PFSK-1 (cell line): Measurements from ENCODE around the gene GINS2.

Experiments
- FOXP2 ChIP-seq: optimal IDR thresholded peaks from 2 replicates; pipeline ENCODE3; 2011; ENCODE audit warnings: borderline replicate concordance, control low read depth, inconsistent platforms; ENCODE audit not compliant: insufficient read depth; ENCODE audit errors: extremely low read length, extremely low read depth
- POLR2AphosphoS5 ChIP-seq: IDR thresholded peaks from 2 replicates; pipeline ENCODE4 v1.6.1; 2012; ENCODE audit warnings: low read depth, mild to moderate bottlenecking, control low read depth, low read length, moderate library complexity
- SIN3A ChIP-seq: IDR thresholded peaks from 2 replicates; pipeline ENCODE4 v1.6.1; 2012; ENCODE audit warnings: mild to moderate bottlenecking, low read length, moderate library complexity, borderline replicate concordance; ENCODE audit not compliant: insufficient read depth
- TAF1 ChIP-seq: IDR thresholded peaks from 2 replicates; pipeline ENCODE4 v1.6.1; 2012; ENCODE audit warnings: low read length, control low read depth, borderline replicate concordance; ENCODE audit not compliant: insufficient read depth
- TF ChIP-seq, protein P1 (sequence below), 2 experiments: IDR thresholded peaks; 2 replicates each; pipeline versions ENCODE4 v1.6.1 to v1.8.0; 2011 to 2012; ENCODE audit warnings: low read depth in 2 of 2, low read length in 2 of 2, control low read depth in 1 of 2, inconsistent platforms in 1 of 2, mild to moderate bottlenecking in 1 of 2, moderate library complexity in 1 of 2; ENCODE audit not compliant: insufficient read depth in 1 of 2

The GINS2 gene

DNA sequence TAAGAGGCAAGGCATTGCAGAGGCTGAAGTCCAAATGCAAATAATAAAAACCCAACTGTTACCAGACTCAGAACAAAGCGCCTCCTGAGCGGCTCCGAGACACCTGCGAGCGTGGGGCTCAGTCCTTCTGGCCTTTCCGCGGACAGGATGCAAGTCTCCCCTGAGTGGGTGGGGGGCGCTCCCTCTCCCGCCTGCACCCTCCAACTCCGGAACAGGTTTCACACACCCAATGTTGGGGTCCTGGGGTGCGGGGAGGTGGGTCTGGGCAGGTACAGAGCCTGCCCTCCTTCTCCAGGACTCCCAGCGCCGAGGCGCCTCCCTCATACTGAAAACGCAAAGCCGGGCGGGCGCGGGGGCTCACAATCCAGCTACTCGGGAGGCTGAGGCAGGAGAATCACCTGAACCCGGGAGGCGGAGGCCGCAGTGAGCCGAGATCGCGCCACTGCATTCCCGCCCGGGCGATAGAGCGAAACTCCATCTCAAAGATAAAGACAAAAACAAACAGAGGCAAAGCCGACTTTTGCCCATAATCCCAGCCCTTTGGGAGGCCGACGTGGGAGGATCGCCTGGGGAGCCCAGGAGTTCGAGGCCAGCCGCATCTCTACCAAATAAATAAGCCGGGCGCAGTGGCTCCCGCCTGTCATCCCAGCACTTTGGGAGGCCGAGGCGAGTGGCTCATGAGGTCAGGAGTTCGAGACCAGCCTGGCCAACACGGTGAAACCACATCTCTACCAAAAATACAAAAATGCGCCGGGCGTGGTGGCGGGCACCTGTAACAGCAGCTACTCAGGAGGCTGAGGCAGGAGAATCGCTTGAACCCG, 893 bp downstream of the GINS2 start:
- no peak for TF ChIP-seq POLR2AphosphoS5

DNA sequence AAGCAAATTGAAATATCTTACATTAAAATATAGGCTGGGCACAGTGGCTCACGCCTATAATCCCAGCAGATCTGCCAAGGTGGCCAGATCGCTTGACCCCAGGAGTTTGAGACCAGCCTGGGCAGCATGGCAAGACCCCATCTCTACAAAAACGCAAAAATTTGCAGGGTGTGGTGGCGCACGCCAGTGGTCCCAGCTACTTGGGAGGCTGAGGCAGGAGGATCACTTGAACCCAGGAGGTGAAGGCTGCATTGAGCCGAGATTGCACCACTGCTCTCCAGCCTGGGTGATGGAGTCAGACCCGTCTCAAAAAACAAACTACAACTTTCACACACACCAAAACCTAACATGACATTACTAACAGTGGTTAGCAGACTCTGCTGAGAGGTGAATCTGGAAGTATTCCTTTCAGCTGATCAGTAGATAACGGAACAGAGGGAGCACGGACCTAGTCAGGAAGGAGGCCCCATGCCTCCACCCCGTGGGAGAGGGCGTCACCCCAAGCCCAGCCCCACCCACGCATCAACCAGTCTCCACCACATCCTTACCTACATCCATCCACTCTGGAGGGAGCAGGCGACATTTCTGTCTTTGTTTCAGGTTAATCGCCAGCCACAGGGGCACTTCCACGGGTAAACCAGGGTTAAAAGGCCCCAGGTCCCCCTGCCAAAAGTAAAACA, 1.7 kb downstream of the GINS2 start:
- TF ChIP-seq SIN3A, result no peak
- TF ChIP-seq FOXP2, result no peak
- TF ChIP-seq, protein P1, sequence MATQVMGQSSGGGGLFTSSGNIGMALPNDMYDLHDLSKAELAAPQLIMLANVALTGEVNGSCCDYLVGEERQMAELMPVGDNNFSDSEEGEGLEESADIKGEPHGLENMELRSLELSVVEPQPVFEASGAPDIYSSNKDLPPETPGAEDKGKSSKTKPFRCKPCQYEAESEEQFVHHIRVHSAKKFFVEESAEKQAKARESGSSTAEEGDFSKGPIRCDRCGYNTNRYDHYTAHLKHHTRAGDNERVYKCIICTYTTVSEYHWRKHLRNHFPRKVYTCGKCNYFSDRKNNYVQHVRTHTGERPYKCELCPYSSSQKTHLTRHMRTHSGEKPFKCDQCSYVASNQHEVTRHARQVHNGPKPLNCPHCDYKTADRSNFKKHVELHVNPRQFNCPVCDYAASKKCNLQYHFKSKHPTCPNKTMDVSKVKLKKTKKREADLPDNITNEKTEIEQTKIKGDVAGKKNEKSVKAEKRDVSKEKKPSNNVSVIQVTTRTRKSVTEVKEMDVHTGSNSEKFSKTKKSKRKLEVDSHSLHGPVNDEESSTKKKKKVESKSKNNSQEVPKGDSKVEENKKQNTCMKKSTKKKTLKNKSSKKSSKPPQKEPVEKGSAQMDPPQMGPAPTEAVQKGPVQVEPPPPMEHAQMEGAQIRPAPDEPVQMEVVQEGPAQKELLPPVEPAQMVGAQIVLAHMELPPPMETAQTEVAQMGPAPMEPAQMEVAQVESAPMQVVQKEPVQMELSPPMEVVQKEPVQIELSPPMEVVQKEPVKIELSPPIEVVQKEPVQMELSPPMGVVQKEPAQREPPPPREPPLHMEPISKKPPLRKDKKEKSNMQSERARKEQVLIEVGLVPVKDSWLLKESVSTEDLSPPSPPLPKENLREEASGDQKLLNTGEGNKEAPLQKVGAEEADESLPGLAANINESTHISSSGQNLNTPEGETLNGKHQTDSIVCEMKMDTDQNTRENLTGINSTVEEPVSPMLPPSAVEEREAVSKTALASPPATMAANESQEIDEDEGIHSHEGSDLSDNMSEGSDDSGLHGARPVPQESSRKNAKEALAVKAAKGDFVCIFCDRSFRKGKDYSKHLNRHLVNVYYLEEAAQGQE (IDR thresholded peaks at IDR 0.05; ENCODE audit: insufficient read depth in 1 of 2, low read depth in 2 of 2, low read length in 2 of 2), result no peak
- TF ChIP-seq TAF1, result no peak
- TF ChIP-seq POLR2AphosphoS5, result no peak

DNA sequence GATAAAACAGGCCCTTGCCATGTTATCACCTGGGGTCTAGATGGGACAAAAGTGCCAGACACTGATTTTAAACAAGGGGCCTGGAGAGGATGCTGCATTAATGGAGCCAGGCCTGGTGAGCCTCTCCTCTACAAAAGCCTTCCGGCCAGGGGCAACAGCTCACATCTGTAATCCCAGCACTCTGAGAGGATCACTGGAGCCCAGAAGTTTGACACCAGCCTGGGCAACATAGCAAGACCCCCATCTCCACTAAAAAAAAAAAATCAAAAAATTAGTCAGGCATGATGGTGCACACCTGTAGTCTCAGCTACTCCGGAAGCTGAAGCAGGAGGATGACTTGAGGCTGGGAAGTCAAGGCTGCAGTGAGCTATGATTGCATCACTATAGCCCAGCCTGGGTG, 3.5 kb downstream of the GINS2 start:
- TF ChIP-seq TAF1, result no peak
- TF ChIP-seq, protein P1 (IDR thresholded peaks at IDR 0.05; ENCODE audit: insufficient read depth in 1 of 2, low read depth in 2 of 2, low read length in 2 of 2), result no peak
- TF ChIP-seq POLR2AphosphoS5, result no peak
- no peak for TF ChIP-seq SIN3A
- TF ChIP-seq FOXP2, result no peak

DNA sequence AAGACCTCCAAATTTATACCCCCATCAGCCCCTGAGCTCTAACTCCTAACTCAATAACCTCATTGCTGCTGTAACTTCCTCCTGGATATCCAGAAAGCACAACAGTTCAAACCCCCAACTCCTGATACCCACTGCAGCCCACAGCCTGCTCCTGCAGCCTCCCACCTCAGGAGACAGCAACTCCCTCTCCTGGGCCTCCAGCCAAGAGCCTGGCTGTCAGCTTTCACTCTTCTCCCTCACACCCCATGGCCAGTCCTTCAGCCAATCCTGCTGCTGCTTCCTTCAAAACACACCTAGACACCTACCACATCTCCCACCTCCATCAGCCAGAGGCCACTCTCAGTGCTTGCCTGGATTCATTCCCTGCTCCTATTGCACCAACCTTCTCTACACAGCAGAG, 5.4 kb downstream of the GINS2 start:
- TF ChIP-seq, protein P1 (IDR thresholded peaks at IDR 0.05; ENCODE audit: insufficient read depth in 1 of 2, low read depth in 2 of 2, low read length in 2 of 2), result no peak
- TF ChIP-seq POLR2AphosphoS5 (no peak), SIN3A (no peak), FOXP2 (no peak), TAF1 (no peak)

DNA sequence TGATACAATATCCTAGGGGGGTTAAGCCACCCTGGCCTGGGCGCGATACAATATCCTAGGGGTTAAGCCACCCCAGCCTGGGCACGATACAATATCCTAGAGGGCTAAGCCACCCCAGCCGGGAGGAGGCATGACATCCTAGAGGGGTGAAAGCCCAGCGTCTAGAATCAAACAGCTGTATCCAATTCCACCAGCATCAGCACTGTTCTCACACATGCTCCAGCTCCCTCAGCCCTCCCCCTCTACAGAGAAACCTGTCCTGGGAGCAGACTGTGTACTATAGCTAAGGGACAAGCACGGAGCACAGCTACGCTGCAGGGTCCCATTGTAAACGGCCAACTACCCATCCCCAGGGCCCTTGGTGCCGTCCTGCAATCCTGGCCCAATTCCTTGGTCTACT, 6.2 kb downstream of the GINS2 start:
- TF ChIP-seq SIN3A, result no peak
- no peak for TF ChIP-seq POLR2AphosphoS5
- no peak for TF ChIP-seq FOXP2
- TF ChIP-seq, protein P1 (IDR thresholded peaks at IDR 0.05; ENCODE audit: insufficient read depth in 1 of 2, low read depth in 2 of 2, low read length in 2 of 2), result no peak
- TF ChIP-seq TAF1, result no peak
